NCI-H1694 treated with DMSO at 0.1 percent for 48 hours (cell line): ENCODE data around the gene MYF5.

Source experiments
- DNase-seq: peaks from one replicate; lab custom pipeline; 2025; lab: John Stamatoyannopoulos, UW

Gene MYF5

GRCh38 chr12:80766210-80766609 lies 49.5 kb downstream of the MYF5 start:
- DNase-seq = no peak

GRCh38 chr12:80766897-80767296 lies 50.2 kb downstream of the MYF5 start:
- no peak for DNase-seq
